ENCODE measurements around the gene MCC.

DNA sequence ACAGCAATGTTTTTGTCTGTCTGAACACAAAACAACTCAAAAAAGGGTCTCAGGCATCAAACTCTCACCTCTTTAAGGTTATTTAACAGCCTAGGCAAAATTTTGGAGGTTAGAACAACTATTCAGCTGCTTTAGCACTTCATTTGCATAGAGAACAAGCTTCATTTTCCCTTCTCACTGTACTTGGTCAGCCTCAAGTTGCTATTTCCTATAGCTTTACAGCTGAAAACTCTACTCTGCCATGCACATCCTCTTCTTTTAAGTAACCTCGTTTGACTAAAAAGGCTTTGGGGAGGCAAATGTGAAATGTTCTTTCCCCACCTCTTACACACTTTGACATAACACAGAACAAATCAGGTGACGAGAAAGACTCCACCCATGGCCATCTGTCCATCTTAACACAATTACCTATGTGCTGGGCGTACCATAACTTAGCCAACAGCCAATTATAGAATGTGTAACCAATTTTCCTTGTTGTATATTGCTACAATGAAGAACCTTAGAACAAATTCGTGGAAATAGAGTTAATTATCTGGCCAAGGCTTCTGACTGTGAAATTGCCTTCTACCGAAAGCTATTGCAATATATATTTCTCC is 315.9 kb downstream of the MCC start:
- TF ChIP-seq, protein P1, sequence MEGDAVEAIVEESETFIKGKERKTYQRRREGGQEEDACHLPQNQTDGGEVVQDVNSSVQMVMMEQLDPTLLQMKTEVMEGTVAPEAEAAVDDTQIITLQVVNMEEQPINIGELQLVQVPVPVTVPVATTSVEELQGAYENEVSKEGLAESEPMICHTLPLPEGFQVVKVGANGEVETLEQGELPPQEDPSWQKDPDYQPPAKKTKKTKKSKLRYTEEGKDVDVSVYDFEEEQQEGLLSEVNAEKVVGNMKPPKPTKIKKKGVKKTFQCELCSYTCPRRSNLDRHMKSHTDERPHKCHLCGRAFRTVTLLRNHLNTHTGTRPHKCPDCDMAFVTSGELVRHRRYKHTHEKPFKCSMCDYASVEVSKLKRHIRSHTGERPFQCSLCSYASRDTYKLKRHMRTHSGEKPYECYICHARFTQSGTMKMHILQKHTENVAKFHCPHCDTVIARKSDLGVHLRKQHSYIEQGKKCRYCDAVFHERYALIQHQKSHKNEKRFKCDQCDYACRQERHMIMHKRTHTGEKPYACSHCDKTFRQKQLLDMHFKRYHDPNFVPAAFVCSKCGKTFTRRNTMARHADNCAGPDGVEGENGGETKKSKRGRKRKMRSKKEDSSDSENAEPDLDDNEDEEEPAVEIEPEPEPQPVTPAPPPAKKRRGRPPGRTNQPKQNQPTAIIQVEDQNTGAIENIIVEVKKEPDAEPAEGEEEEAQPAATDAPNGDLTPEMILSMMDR (conservative IDR thresholded peaks at IDR 0.05; ENCODE audit: low read depth, low read length): no peak
- TF ChIP-seq EZH2 (IDR thresholded peaks at IDR 0.05; ENCODE audit: borderline replicate concordance, low read depth, low read length, poor library complexity, severe bottlenecking): no peak

Data from A673 (cell line).